OCI-LY7 (cell line): ENCODE results near the gene ARL6IP5. TPM values are rescaled to one million over a fixed set of nuclear protein-coding genes. Genes with fewer than 3 reads are reported as not detected.
A peak's percentile ranks its signal among the peaks of the same experiment; 100 is the strongest.

Experiments used
- BruUV-seq: library from RNA; stranded (reverse); fragments of 400-500 nt; replicated peaks from 2 replicates; lab custom pipeline; 2021; lab: Mats Ljungman, UMichigan
- CTCF ChIA-PET: fragments of 300-600 bp; sonication (Branson Sonifier 250); formaldehyde crosslinking; loops from one replicate; lab custom pipeline; 2022; ENCODE audit warnings: antibody characterized with exemption; ENCODE audit not compliant: unreplicated experiment; lab: Charles Lee
- POLR2A ChIA-PET: fragments of 300-600 bp; sonication (Branson Sonifier 250); formaldehyde crosslinking; loops from one replicate; lab custom pipeline; 2022; ENCODE audit warnings: antibody characterized with exemption; lab: Charles Lee
- DNase-seq: peaks from one replicate; pipeline ENCODE4 v3.0.0-alpha.2; 2015; ENCODE audit warnings: low spot score
- H2AFZ ChIP-seq: fragments of 200-600 bp; sonication (generic), shearing (Covaris generic); 2 replicates; pipeline ENCODE4 v1.6.1; 2014; ENCODE audit warnings: mild to moderate bottlenecking, antibody characterized with exemption, low read length, moderate library complexity
- H3K27ac ChIP-seq: fragments of 200-600 bp; sonication (generic); 2 replicates; pipeline ENCODE4 v1.5.1; 2014; ENCODE audit warnings: mixed run types, low read depth, mild to moderate bottlenecking, moderate library complexity, low read length, inconsistent platforms; ENCODE audit not compliant: poor library complexity, severe bottlenecking
- H3K36me3 ChIP-seq: fragments of 200-600 bp; sonication (generic); 2 replicates; pipeline ENCODE4 v1.6.1; 2014; ENCODE audit warnings: mild to moderate bottlenecking, antibody characterized with exemption, low read length, moderate library complexity, mixed read lengths; ENCODE audit not compliant: insufficient read depth
- H3K4me1 ChIP-seq: fragments of 200-600 bp; sonication (generic); 2 replicates; pipeline ENCODE4 v1.5.1; 2014; ENCODE audit warnings: mild to moderate bottlenecking, low read length; ENCODE audit not compliant: insufficient read depth, poor library complexity, severe bottlenecking
- H3K4me2 ChIP-seq: fragments of 200-600 bp; sonication (generic); 2 replicates; pipeline ENCODE4 v1.6.1; 2014; ENCODE audit warnings: mild to moderate bottlenecking, low read length
- H3K4me3 ChIP-seq: fragments of 200-600 bp; sonication (generic); 2 replicates; pipeline ENCODE4 v1.5.1; 2014; ENCODE audit warnings: mild to moderate bottlenecking, low read depth, low read length; ENCODE audit not compliant: poor library complexity, severe bottlenecking
- H3K79me2 ChIP-seq: fragments of 200-600 bp; sonication (generic); 2 replicates; pipeline ENCODE4 v1.6.1; 2016; ENCODE audit warnings: low read depth, mild to moderate bottlenecking, low read length, moderate library complexity, mixed read lengths; ENCODE audit not compliant: insufficient read depth
- H3K9me2 ChIP-seq: fragments of 200-600 bp; sonication (generic); 2 replicates; pipeline ENCODE4 v1.6.1; 2016; ENCODE audit warnings: mild to moderate bottlenecking, low read length, mixed read lengths; ENCODE audit not compliant: insufficient read depth
- H3K9me3 ChIP-seq: fragments of 200-600 bp; sonication (generic); 2 replicates; pipeline ENCODE4 v1.6.1; 2014; ENCODE audit warnings: mild to moderate bottlenecking, mixed run types, low read length, mixed read lengths
- H4K20me1 ChIP-seq: fragments of 200-600 bp; sonication (generic); 2 replicates; pipeline ENCODE4 v1.6.1; 2014; ENCODE audit warnings: mild to moderate bottlenecking, antibody characterized with exemption, low read length, moderate library complexity, mixed read lengths; ENCODE audit not compliant: insufficient read depth
- CTCF ChIP-seq: fragments of 200-600 bp; sonication (generic); conservative IDR thresholded peaks from 2 replicates; pipeline ENCODE4 v1.5.1; 2014; ENCODE audit warnings: mild to moderate bottlenecking, antibody characterized with exemption, low read length, moderate library complexity, mixed read lengths
- EZH2phosphoT487 ChIP-seq: fragments of 200-600 bp; sonication (generic); IDR thresholded peaks from 2 replicates; pipeline ENCODE4 v1.6.1; 2018; ENCODE audit warnings: low read depth, borderline replicate concordance, mild to moderate bottlenecking, mixed run types, antibody characterized with exemption, low read length, moderate library complexity, mixed read lengths
- intact Hi-C: fragments of 100-400 bp; cut with micrococcal nuclease; formaldehyde crosslinking; loops from one replicate; pipeline ENCODE4 v1.10.0; 2022; ENCODE audit not compliant: unreplicated experiment
- total RNA-seq, 2 experiments: library from RNA; depleted of rRNA in 1 of 2; stranded (reverse); fragments of >200 nt in 1 of 2; shearing (Covaris generic) in 1 of 2; gene quantifications; 2 replicates each; pipeline ENCODE4 v1.2.3, GENCODE V29; 2014 to 2022

Gene ARL6IP5
- total RNA-seq, 2 experiments from 2014 or later, result 26.7 to 28.9 TPM

- H3K4me1 ChIP-seq, result no peaks in the 10 kb centered on the region
- CTCF ChIA-PET, result interaction anchor here (0.6 to 1.4 kb wide), 2 partner anchors 31 to 186 kb away, joined by 3 read pairs; no protein-coding TSS in a partner anchor
- H3K9me2 ChIP-seq, result no peaks in the 10 kb centered on the region
- no peaks in the 10 kb centered on the region for H3K79me2 ChIP-seq
- TF ChIP-seq EZH2phosphoT487 (no peak), CTCF (peak; percentile 95)
- peak; percentile 78 for DNase-seq
- H4K20me1 ChIP-seq, result no peaks in the 10 kb centered on the region
- H3K9me3 ChIP-seq, result no peaks in the 10 kb centered on the region
- H3K4me3 ChIP-seq, result no peak overlapping the region
- POLR2A ChIA-PET, result interaction anchor here (0.8 kb wide), 1 partner anchor 141 kb away, joined by 3 read pairs; no protein-coding TSS in a partner anchor
- H2AFZ ChIP-seq, result peak overlapping the region; percentile 77; the same call in 1 of the 2 replicates
- no peaks in the 10 kb centered on the region for H3K36me3 ChIP-seq
- intact Hi-C loops, result loop anchor here (2.0 kb wide), 1 partner anchor 184 kb away; no protein-coding TSS in a partner anchor
- no peak overlapping the region for H3K27ac ChIP-seq
- BruUV-seq, result no TSS peak
- no peak overlapping the region for H3K4me2 ChIP-seq
Observed at GRCh38 chr3:69120879-69121464, 36.2 kb downstream of the ARL6IP5 start.

- H3K27ac ChIP-seq, result no peak overlapping the region
- ChIA-PET CTCF (interaction anchor here (0.6 kb wide), 1 partner anchor 32 kb away, joined by 3 read pairs; no protein-coding TSS in a partner anchor), POLR2A (interaction anchor here (0.8 kb wide), 1 partner anchor 142 kb away, joined by 3 read pairs; no protein-coding TSS in a partner anchor)
- TF ChIP-seq CTCF (no peak), EZH2phosphoT487 (no peak)
- H3K36me3 ChIP-seq, result no peaks in the 10 kb centered on the region
- peak overlapping the region; percentile 77; the same call in 1 of the 2 replicates for H2AFZ ChIP-seq
- no TSS peak for BruUV-seq
- no peak overlapping the region for H3K4me3 ChIP-seq
- DNase-seq, result no peak
- no peak overlapping the region for H3K4me2 ChIP-seq
- no peaks in the 10 kb centered on the region for H3K9me2 ChIP-seq
- no peaks in the 10 kb centered on the region for H3K4me1 ChIP-seq
- H3K79me2 ChIP-seq, result no peaks in the 10 kb centered on the region
- no peaks in the 10 kb centered on the region for H3K9me3 ChIP-seq
- H4K20me1 ChIP-seq, result no peaks in the 10 kb centered on the region
- intact Hi-C loops, result loop anchor here (2.0 kb wide), 1 partner anchor 183 kb away; no protein-coding TSS in a partner anchor
Observed at GRCh38 chr3:69121513-69121912, 36.8 kb downstream of the ARL6IP5 start.

- no peak overlapping the region for H3K4me2 ChIP-seq
- CTCF ChIA-PET, result no interaction called here
- POLR2A ChIA-PET, result no interaction called here
- H3K9me2 ChIP-seq, result no peaks in the 10 kb centered on the region
- H4K20me1 ChIP-seq, result no peaks in the 10 kb centered on the region
- no peaks in the 10 kb centered on the region for H3K9me3 ChIP-seq
- H3K79me2 ChIP-seq, result no peaks in the 10 kb centered on the region
- H3K4me3 ChIP-seq, result no peak overlapping the region
- no peak for DNase-seq
- no peak for TF ChIP-seq EZH2phosphoT487
- intact Hi-C loops, result loop anchor here (2.0 kb wide), 1 partner anchor 183 kb away; no protein-coding TSS in a partner anchor
- BruUV-seq, result no TSS peak
- H3K36me3 ChIP-seq, result no peaks in the 10 kb centered on the region
- H3K4me1 ChIP-seq, result no peaks in the 10 kb centered on the region
- H3K27ac ChIP-seq, result no peak overlapping the region
- no peak overlapping the region for H2AFZ ChIP-seq
Observed at GRCh38 chr3:69121950-69122349, 37.2 kb downstream of the ARL6IP5 start.
